Cortex of kidney (tissue), 1 donor: ENCODE measurements around the gene C22orf15.

ENCODE experiments used
- DNase-seq: peaks from one replicate; lab custom pipeline; 2025; lab: John Stamatoyannopoulos, UW

Gene C22orf15

GRCh38 chr22:23773483-23774113 lies 10.8 kb downstream of the C22orf15 start:
- DNase-seq, result no peak

- no peak for DNase-seq
Observed at GRCh38 chr22:23774114-23774921, 11.5 kb downstream of the C22orf15 start.

GRCh38 chr22:23774922-23775436 lies 12.2 kb downstream of the C22orf15 start:
- DNase-seq, result no peak

- no peak for DNase-seq
Observed at GRCh38 chr22:23775779-23776375, 13.1 kb downstream of the C22orf15 start.

- DNase-seq, result no peak
Observed at GRCh38 chr22:23777776-23778576, 15.2 kb downstream of the C22orf15 start.

GRCh38 chr22:23778577-23778900 lies 15.7 kb downstream of the C22orf15 start:
- no peak for DNase-seq

- no peak for DNase-seq
Observed at GRCh38 chr22:23779083-23779482, 16.3 kb downstream of the C22orf15 start.

GRCh38 chr22:23779731-23780130 lies 16.9 kb downstream of the C22orf15 start:
- no peak for DNase-seq

GRCh38 chr22:23780146-23780748 lies 17.5 kb downstream of the C22orf15 start:
- no peak for DNase-seq

- DNase-seq, result no peak
Observed at GRCh38 chr22:23781065-23781464, 18.3 kb downstream of the C22orf15 start.

- DNase-seq, result no peak
Observed at GRCh38 chr22:23781511-23782183, 18.9 kb downstream of the C22orf15 start.

- no peak for DNase-seq
Observed at GRCh38 chr22:23782252-23782651, 19.5 kb downstream of the C22orf15 start.

- DNase-seq, result no peak
Observed at GRCh38 chr22:23782703-23783102, 19.9 kb downstream of the C22orf15 start.

- DNase-seq, result no peak
Observed at GRCh38 chr22:23783265-23784150, 20.7 kb downstream of the C22orf15 start.

GRCh38 chr22:23784215-23784732 lies 21.5 kb downstream of the C22orf15 start:
- no peak for DNase-seq

GRCh38 chr22:23786261-23786710 lies 23.5 kb downstream of the C22orf15 start:
- DNase-seq, result no peak

- DNase-seq, result no peak
Observed at GRCh38 chr22:23786752-23787599, 24.2 kb downstream of the C22orf15 start, which contains the start of gene SMARCB1. Gene SMARCB1 (plus strand): TSS chr22:23786966. CDS start chr22:23787170, 204 bp downstream.

GRCh38 chr22:23787600-23787896 lies 24.8 kb downstream of the C22orf15 start:
- no peak for DNase-seq

- no peak for DNase-seq
Observed at GRCh38 chr22:23787910-23788309, 25.1 kb downstream of the C22orf15 start.
